ENCODE measurements around the gene SEMA5A.

GRCh38 chr5:9425710-9426109 is 120.2 kb downstream of the SEMA5A start:
- TF ChIP-seq CTCF (IDR thresholded peaks at IDR 0.05; ENCODE audit: poor library complexity, severe bottlenecking) = no peak
- TF ChIP-seq POLR2AphosphoS5 (IDR thresholded peaks at IDR 0.05) = no peak
- TF ChIP-seq EP300 (conservative IDR thresholded peaks at IDR 0.05; ENCODE audit: poor library complexity, severe bottlenecking) = no peak
- TF ChIP-seq EZH2 (IDR thresholded peaks at IDR 0.05; ENCODE audit: borderline replicate concordance, insufficient read depth, low read length, poor library complexity, severe bottlenecking) = no peak
- TF ChIP-seq REST (IDR thresholded peaks at IDR 0.05; ENCODE audit: borderline replicate concordance) = no peak
- TF ChIP-seq SMC3 (conservative IDR thresholded peaks at IDR 0.05; ENCODE audit: poor library complexity) = no peak
- no peak for TF ChIP-seq RAD21 (conservative IDR thresholded peaks at IDR 0.05)
- TF ChIP-seq TAF1 (IDR thresholded peaks at IDR 0.05; ENCODE audit: low read depth) = no peak
- no peak for TF ChIP-seq MXI1 (conservative IDR thresholded peaks at IDR 0.05; ENCODE audit: poor library complexity, severe bottlenecking)
